OCI-LY7 (cell line): ENCODE data around the gene MRPL12. TPM values are rescaled to one million over a fixed set of nuclear protein-coding genes. Genes with fewer than 3 reads are reported as not detected.

Source experiments
- Bru-seq: library from RNA; stranded (reverse); fragments of 400-500 nt; gene quantifications from one replicate; lab custom pipeline; 2021; lab: Mats Ljungman, UMichigan
- BruChase-seq, 2 experiments: library from RNA; stranded (reverse); fragments of 400-500 nt; gene quantifications; one replicate each; lab custom pipeline; 2021; lab: Mats Ljungman, UMichigan
- BruUV-seq: library from RNA; stranded (reverse); fragments of 400-500 nt; replicated peaks from 2 replicates; lab custom pipeline; 2021; lab: Mats Ljungman, UMichigan
- CTCF ChIA-PET: fragments of 300-600 bp; sonication (Branson Sonifier 250); formaldehyde crosslinking; loops from one replicate; lab custom pipeline; 2022; ENCODE audit warnings: antibody characterized with exemption; ENCODE audit not compliant: unreplicated experiment; lab: Charles Lee
- POLR2A ChIA-PET: fragments of 300-600 bp; sonication (Branson Sonifier 250); formaldehyde crosslinking; loops from one replicate; lab custom pipeline; 2022; ENCODE audit warnings: antibody characterized with exemption; lab: Charles Lee
- DNase-seq: peaks from one replicate; pipeline ENCODE4 v3.0.0-alpha.2; 2015; ENCODE audit warnings: low spot score
- H2AFZ ChIP-seq: fragments of 200-600 bp; sonication (generic), shearing (Covaris generic); 2 replicates; pipeline ENCODE4 v1.6.1; 2014; ENCODE audit warnings: mild to moderate bottlenecking, antibody characterized with exemption, low read length, moderate library complexity
- H3K27ac ChIP-seq: fragments of 200-600 bp; sonication (generic); 2 replicates; pipeline ENCODE4 v1.5.1; 2014; ENCODE audit warnings: mixed run types, low read depth, mild to moderate bottlenecking, moderate library complexity, low read length, inconsistent platforms; ENCODE audit not compliant: poor library complexity, severe bottlenecking
- H3K36me3 ChIP-seq: fragments of 200-600 bp; sonication (generic); 2 replicates; pipeline ENCODE4 v1.6.1; 2014; ENCODE audit warnings: mild to moderate bottlenecking, antibody characterized with exemption, low read length, moderate library complexity, mixed read lengths; ENCODE audit not compliant: insufficient read depth
- H3K4me1 ChIP-seq: fragments of 200-600 bp; sonication (generic); 2 replicates; pipeline ENCODE4 v1.5.1; 2014; ENCODE audit warnings: mild to moderate bottlenecking, low read length; ENCODE audit not compliant: insufficient read depth, poor library complexity, severe bottlenecking
- H3K4me2 ChIP-seq: fragments of 200-600 bp; sonication (generic); 2 replicates; pipeline ENCODE4 v1.6.1; 2014; ENCODE audit warnings: mild to moderate bottlenecking, low read length
- H3K4me3 ChIP-seq: fragments of 200-600 bp; sonication (generic); 2 replicates; pipeline ENCODE4 v1.5.1; 2014; ENCODE audit warnings: mild to moderate bottlenecking, low read depth, low read length; ENCODE audit not compliant: poor library complexity, severe bottlenecking
- H3K79me2 ChIP-seq: fragments of 200-600 bp; sonication (generic); 2 replicates; pipeline ENCODE4 v1.6.1; 2016; ENCODE audit warnings: low read depth, mild to moderate bottlenecking, low read length, moderate library complexity, mixed read lengths; ENCODE audit not compliant: insufficient read depth
- H3K9me2 ChIP-seq: fragments of 200-600 bp; sonication (generic); 2 replicates; pipeline ENCODE4 v1.6.1; 2016; ENCODE audit warnings: mild to moderate bottlenecking, low read length, mixed read lengths; ENCODE audit not compliant: insufficient read depth
- H3K9me3 ChIP-seq: fragments of 200-600 bp; sonication (generic); 2 replicates; pipeline ENCODE4 v1.6.1; 2014; ENCODE audit warnings: mild to moderate bottlenecking, mixed run types, low read length, mixed read lengths
- H4K20me1 ChIP-seq: fragments of 200-600 bp; sonication (generic); 2 replicates; pipeline ENCODE4 v1.6.1; 2014; ENCODE audit warnings: mild to moderate bottlenecking, antibody characterized with exemption, low read length, moderate library complexity, mixed read lengths; ENCODE audit not compliant: insufficient read depth
- CTCF ChIP-seq: fragments of 200-600 bp; sonication (generic); conservative IDR thresholded peaks from 2 replicates; pipeline ENCODE4 v1.5.1; 2014; ENCODE audit warnings: mild to moderate bottlenecking, antibody characterized with exemption, low read length, moderate library complexity, mixed read lengths
- EZH2phosphoT487 ChIP-seq: fragments of 200-600 bp; sonication (generic); IDR thresholded peaks from 2 replicates; pipeline ENCODE4 v1.6.1; 2018; ENCODE audit warnings: low read depth, borderline replicate concordance, mild to moderate bottlenecking, mixed run types, antibody characterized with exemption, low read length, moderate library complexity, mixed read lengths
- intact Hi-C: fragments of 100-400 bp; cut with micrococcal nuclease; formaldehyde crosslinking; loops from one replicate; pipeline ENCODE4 v1.10.0; 2022; ENCODE audit not compliant: unreplicated experiment
- long read RNA-seq: library from polyadenylated mRNA; stranded (forward); transcript quantifications from one replicate; pipeline ENCODE4 v2.0.0, GENCODE V29; 2022
- total RNA-seq, 2 experiments: library from RNA; depleted of rRNA in 1 of 2; stranded (reverse); fragments of >200 nt in 1 of 2; shearing (Covaris generic) in 1 of 2; gene quantifications; 2 replicates each; pipeline ENCODE4 v1.2.3, GENCODE V29; 2014 to 2022

The MRPL12 gene
- total RNA-seq (2014; rRNA removed; shearing (Covaris generic)) (49.8 and 67.2 TPM in 2 replicates), total RNA-seq (2022) (143 and 189 TPM in 2 replicates), Bru-seq, nascent RNA (percentile 98 among the genes with signal in this experiment), BruChase-seq, experiment 1, labeled RNA remaining after a 6-hour chase (percentile 98 among the genes with signal in this experiment), BruChase-seq, experiment 2, labeled RNA remaining after a 2-hour chase (percentile 98 among the genes with signal in this experiment)
- long read RNA-seq, transcript MRPL12-201 (5 exons, 1,028 nt), result major isoform, 68 of 71 reads
- long read RNA-seq, partial matches to known transcripts, result 1 of 71 reads
- long read RNA-seq, other reads (novel, unspliced or antisense), result 2 of 71 reads

- Histone ChIP-seq H2AFZ (peak within 1 kb of the TSS; percentile 3; the same call in 1 of the 2 replicates), H3K27ac (peak within 1 kb of the TSS; percentile 80), H3K79me2 (peaks cover 68% of the 10 kb centered on the region), H4K20me1 (peaks cover 12% of the 10 kb centered on the region; the same call in 1 of the 2 replicates), H3K9me2 (no peaks in the 10 kb centered on the region), H3K4me1 (peaks cover 23% of the 10 kb centered on the region), H3K4me2 (peak within 1 kb of the TSS; percentile 92), H3K36me3 (peaks cover 91% of the 10 kb centered on the region), H3K4me3 (peak within 1 kb of the TSS; percentile 92), H3K9me3 (no peaks in the 10 kb centered on the region)
- intact Hi-C loops, result loop anchor here (1.0 kb wide), 2 partner anchors 8 to 20 kb away; partner anchors contain the start of gene ARL16
- ChIA-PET POLR2A (interaction anchor here (0.6 to 1.9 kb wide), 7 partner anchors 8 to 190 kb away, joined by 3 to 12 read pairs (median 6); partner anchors contain the start of genes ARL16 and HGS), CTCF (interaction anchor here (0.6 kb wide), 1 partner anchor 225 kb away, joined by 4 read pairs; the partner anchor contains the start of gene MAFG)
- TF ChIP-seq EZH2phosphoT487 (no peak), CTCF (no peak)
- DNase-seq, result peak; percentile 99
- BruUV-seq, result no TSS peak
Observed at GRCh38 chr17:81702934-81703746, at the start of gene MRPL12. Gene MRPL12 (plus strand): TSS chr17:81703367. CDS start chr17:81703502, 135 bp downstream.

GRCh38 chr17:81655378-81656117, 47.6 kb upstream of the MRPL12 start:
- peaks cover 30% of the 10 kb centered on the region for H3K4me1 ChIP-seq
- no peak for TF ChIP-seq EZH2phosphoT487
- TF ChIP-seq CTCF, result no peak
- H3K9me3 ChIP-seq, result no peaks in the 10 kb centered on the region
- intact Hi-C loops, result no loop called here
- no peaks in the 10 kb centered on the region for H3K79me2 ChIP-seq
- no peak overlapping the region for H3K4me2 ChIP-seq
- no peaks in the 10 kb centered on the region for H3K9me2 ChIP-seq
- H2AFZ ChIP-seq, result no peak overlapping the region
- ChIA-PET POLR2A (interaction anchor here (0.5 to 1.6 kb wide), 2 partner anchors 10 to 56 kb away, joined by 3 to 4 read pairs; no protein-coding TSS in a partner anchor), CTCF (no interaction called here)
- no peaks in the 10 kb centered on the region; the same call in 1 of the 2 replicates for H3K36me3 ChIP-seq
- no peak overlapping the region for H3K4me3 ChIP-seq
- no peaks in the 10 kb centered on the region for H4K20me1 ChIP-seq
- H3K27ac ChIP-seq, result no peak overlapping the region
- no TSS peak for BruUV-seq
- no peak for DNase-seq
